HG02610 (cell line): ENCODE measurements around the gene SLAMF1.
"Not testable (repeated sequence)": the region's sequence is repeated elsewhere in the genome, so short reads cannot be mapped to it uniquely, and the experiment has no call there.

Experiments
- ATAC-seq: cut with Tn5 transposase; IDR thresholded peaks from one replicate; pipeline ENCODE4 v1.9.1; 2021; ENCODE audit warnings: mild to moderate bottlenecking, moderate library complexity; ENCODE audit not compliant: unreplicated experiment

Gene SLAMF1

DNA sequence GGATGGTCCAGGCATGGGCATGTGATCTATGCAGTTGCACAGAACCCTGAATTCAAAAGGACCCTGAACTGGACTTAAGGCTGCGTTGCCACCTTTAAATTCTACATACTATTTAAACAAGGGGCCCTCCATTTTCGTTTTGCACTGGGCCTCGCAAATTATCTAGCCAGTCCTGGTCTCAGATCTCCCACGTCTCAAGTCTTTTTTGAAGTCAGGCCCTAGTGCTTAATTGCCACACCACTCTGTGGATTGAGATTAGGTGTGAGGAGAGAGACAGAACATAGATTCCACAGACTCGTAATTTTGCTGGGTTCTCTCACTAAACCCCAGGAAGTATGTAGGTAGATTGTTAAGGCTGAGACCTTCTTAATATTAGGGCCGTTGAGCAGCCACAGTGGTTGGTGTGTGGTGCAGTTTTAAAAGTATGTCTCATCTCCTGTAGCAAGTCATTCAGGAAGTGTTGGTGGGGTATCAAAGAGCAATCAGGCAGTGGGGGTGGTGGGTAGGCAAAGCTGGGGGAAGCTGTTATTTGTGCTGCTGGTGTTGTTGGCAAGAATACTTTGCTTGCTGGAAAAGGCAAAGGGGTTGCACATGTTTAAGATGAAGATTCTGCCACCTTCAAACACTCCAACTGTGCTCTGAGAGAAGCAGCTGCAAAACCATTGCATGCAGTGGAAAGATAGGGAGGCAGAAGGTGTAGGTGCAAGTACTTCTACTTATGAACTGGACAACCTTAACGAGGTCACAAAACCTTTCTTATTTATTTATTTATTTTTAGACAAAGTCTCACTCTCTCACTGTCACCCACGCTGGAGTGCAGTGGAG lies 78.8 kb downstream of the SLAMF1 start:
- ATAC-seq, result peak; percentile 85

GRCh38 chr1:160567341-160567740 lies 79.5 kb downstream of the SLAMF1 start:
- no peak for ATAC-seq

DNA sequence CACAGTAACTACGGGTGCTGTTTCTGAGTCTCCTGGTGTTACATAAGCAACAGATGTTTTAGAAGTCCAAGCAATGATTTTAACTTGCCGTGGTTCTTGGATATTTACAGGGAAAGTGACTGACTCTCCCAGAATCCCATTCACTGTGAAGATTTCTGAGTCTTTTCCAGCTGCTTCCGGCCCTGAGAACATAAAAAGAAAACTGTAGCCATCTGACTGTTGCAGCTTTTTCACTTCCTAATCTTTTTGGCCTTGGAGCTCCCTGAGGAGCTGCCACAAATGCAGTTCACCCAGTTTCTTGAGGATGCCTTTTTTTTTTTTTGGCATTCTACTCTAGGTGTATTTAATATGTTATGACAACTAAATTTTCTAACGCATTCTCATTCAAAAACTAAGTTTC lies 81.3 kb downstream of the SLAMF1 start:
- ATAC-seq, result no peak

DNA sequence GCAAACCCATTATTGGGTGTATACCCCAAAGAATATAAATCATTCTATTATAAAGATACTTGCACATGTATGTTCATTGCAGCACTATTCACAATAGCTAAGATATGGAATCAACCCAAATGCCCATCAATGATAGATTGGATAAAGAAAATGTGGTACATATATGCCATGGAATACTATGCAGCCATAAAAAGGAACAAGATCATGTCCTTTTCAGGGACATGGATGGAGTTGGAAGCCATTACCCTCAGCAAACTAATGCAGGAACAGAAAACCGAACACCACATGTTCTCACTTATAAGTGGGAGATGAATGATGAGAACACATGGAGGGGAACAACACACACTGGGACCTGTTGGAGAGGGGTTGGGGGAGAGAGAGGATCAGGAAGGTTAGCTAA lies 83.6 kb downstream of the SLAMF1 start:
- not testable (repeated sequence) for ATAC-seq

GRCh38 chr1:160562745-160563144 lies 84.1 kb downstream of the SLAMF1 start:
- not testable (repeated sequence) for ATAC-seq

- ATAC-seq, result no peak
Observed at GRCh38 chr1:160560806-160561205, 86.0 kb downstream of the SLAMF1 start.

DNA sequence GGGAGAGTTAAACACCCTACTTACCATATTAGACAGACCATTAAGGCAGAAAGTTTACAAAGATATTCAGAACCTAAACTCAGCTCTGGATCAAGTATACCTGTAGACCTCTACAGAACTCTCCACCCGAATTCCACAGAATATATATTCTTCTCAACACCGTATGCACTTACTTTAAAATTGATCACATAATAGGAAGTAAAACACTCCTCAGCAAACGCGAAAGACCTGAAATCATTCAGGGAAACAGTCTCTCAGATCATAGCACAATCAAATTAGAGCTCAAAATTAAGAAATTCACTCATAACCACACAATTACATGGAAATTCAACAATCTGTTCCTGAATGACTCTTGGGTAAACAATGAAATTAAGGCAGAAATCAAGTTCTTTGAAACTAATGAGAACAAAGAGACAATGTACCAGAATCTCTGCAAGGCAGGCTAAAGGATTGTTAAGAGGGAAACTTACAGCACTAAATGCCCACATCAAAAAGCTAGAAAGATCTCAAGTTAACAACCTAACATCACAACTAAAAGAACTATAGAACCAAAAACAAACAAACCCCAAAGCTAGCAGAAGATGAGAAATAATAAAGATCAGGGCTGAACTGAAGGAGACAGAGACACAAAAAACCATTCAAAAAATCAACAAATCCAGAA lies 86.7 kb downstream of the SLAMF1 start:
- no peak for ATAC-seq

DNA sequence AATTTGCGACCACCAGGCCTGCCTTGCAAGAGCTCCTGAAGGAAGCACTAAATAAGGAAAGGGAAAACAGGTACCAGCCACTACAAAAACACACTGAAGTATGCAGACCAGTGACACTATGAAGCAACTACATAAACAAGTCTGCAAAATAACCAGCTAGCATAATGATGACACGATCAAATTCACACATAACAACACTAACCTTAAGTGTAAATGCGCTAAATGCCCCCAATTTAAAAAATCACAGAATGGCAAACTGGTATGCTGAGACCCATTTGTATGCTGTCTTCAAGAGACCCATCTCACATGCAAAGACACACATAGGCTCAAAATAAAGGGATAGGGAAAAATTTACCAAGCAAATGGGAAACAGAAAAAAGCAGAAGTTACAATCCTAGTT lies 87.4 kb downstream of the SLAMF1 start:
- ATAC-seq, result not testable (repeated sequence)

DNA sequence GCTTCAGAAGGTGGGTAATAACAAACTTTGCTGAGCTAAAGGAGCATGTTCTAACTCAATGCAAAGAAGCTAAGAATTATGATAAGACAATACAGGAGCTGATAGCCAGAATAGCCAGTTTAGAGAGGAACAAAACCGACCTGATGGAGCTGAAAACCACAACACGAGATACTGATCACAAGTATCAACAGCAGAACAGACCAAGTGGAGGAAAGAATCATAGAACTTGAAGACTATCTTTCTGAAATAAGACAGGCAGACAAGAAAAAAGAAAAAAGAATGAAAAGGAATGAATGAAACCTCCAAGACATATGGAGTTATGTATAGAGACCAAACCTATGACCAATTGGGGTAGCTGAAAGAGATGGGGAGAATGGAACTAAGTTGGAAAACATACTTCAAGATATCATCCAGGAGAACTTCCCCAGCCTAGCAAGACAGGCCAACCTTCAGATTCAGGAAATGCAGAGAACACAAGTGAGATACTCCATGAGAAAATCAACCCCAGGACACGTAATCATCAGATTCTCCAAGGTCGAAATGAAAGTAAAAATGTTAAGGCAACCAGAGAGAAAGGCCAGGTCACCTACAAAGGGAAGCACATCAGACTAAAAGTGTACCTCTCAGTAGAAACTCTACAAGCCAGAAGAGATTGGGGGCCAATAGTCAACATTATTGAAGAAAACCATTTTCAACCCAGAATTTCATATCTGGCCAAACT lies 88.0 kb downstream of the SLAMF1 start:
- ATAC-seq, result no peak
